HG03108 (cell line): Measurements from ENCODE around the gene ELK3.

ENCODE experiments used
- ATAC-seq: cut with Tn5 transposase; IDR thresholded peaks from one replicate; pipeline ENCODE4 v1.9.1; 2021; ENCODE audit warnings: moderate library complexity; ENCODE audit not compliant: unreplicated experiment

ELK3 gene

GRCh38 chr12:96256672-96257361 lies 62.6 kb downstream of the ELK3 start:
- no peak for ATAC-seq

GRCh38 chr12:96257550-96258103 lies 63.5 kb downstream of the ELK3 start:
- ATAC-seq: no peak

GRCh38 chr12:96258104-96258961 lies 64.2 kb downstream of the ELK3 start:
- no peak for ATAC-seq

- ATAC-seq: no peak
These were observed 66.1 kb downstream of the ELK3 start for GRCh38 chr12:96260231-96260630.

- no peak for ATAC-seq
These were observed 66.5 kb downstream of the ELK3 start for GRCh38 chr12:96260644-96261043.

- no peak for ATAC-seq
These were observed 67.4 kb downstream of the ELK3 start for GRCh38 chr12:96261557-96261956.

- no peak for ATAC-seq
These were observed 69.3 kb downstream of the ELK3 start for GRCh38 chr12:96263449-96263902.

GRCh38 chr12:96265400-96265799 lies 71.2 kb downstream of the ELK3 start:
- ATAC-seq: no peak

- no peak for ATAC-seq
These were observed 71.7 kb downstream of the ELK3 start for GRCh38 chr12:96265836-96266235.

- no peak for ATAC-seq
These were observed 72.1 kb downstream of the ELK3 start for GRCh38 chr12:96266238-96266637.

GRCh38 chr12:96271469-96272199 lies 77.5 kb downstream of the ELK3 start:
- ATAC-seq: no peak

- ATAC-seq: no peak
These were observed 80.2 kb downstream of the ELK3 start for GRCh38 chr12:96274331-96274730.

- ATAC-seq: no peak
These were observed 91.0 kb downstream of the ELK3 start for GRCh38 chr12:96285158-96285557.

GRCh38 chr12:96289067-96289466 lies 94.9 kb downstream of the ELK3 start:
- no peak for ATAC-seq

GRCh38 chr12:96293093-96293492 lies 98.9 kb downstream of the ELK3 start:
- no peak for ATAC-seq

GRCh38 chr12:96294831-96295230 lies 100.7 kb downstream of the ELK3 start:
- ATAC-seq: no peak

GRCh38 chr12:96295532-96296160 lies 101.5 kb downstream of the ELK3 start:
- no peak for ATAC-seq

- ATAC-seq: no peak
These were observed 103.3 kb downstream of the ELK3 start for GRCh38 chr12:96297504-96297903.

- no peak for ATAC-seq
These were observed 105.9 kb downstream of the ELK3 start for GRCh38 chr12:96300064-96300463.

GRCh38 chr12:96301732-96302131 lies 107.6 kb downstream of the ELK3 start:
- ATAC-seq: no peak
